GM10266 (cell line): ENCODE measurements around the gene RGS3.

ENCODE experiments used
- DNase-seq: peaks from one replicate; pipeline ENCODE4 v3.0.0; 2012; ENCODE audit errors: extremely low spot score
- CTCF ChIP-seq: IDR thresholded peaks from 2 replicates; pipeline ENCODE4 v1.5.1; 2012; ENCODE audit warnings: mild to moderate bottlenecking, low read depth; ENCODE audit not compliant: control insufficient read depth, insufficient read depth; ENCODE audit errors: missing control alignments

The RGS3 gene

GRCh38 chr9:113616116-113616515, 152.6 kb downstream of the RGS3 start:
- DNase-seq: no peak
- no peak for TF ChIP-seq CTCF

GRCh38 chr9:113616621-113617496, 153.3 kb downstream of the RGS3 start:
- no peak for DNase-seq
- TF ChIP-seq CTCF: no peak

GRCh38 chr9:113617550-113617949, 154.0 kb downstream of the RGS3 start:
- no peak for TF ChIP-seq CTCF
- DNase-seq: no peak

GRCh38 chr9:113618836-113619490, 155.4 kb downstream of the RGS3 start:
- DNase-seq: no peak
- no peak for TF ChIP-seq CTCF

GRCh38 chr9:113619491-113620376, 156.2 kb downstream of the RGS3 start:
- TF ChIP-seq CTCF: no peak
- no peak for DNase-seq

GRCh38 chr9:113620377-113621161, 157.0 kb downstream of the RGS3 start:
- DNase-seq: no peak
- no peak for TF ChIP-seq CTCF
